IMR-90 (cell line): ENCODE results near the gene EPHB6.

Source experiments
- BHLHE40 ChIP-seq: fragments of 150-350 bp; IDR thresholded peaks from 2 replicates; pipeline ENCODE4 v1.6.1; 2016; ENCODE audit warnings: mild to moderate bottlenecking, low read depth, low read length
- MAFK ChIP-seq: IDR thresholded peaks from 2 replicates; pipeline ENCODE4 v1.6.1; 2012; ENCODE audit warnings: low read depth, low read length, improper control_type of control experiment
- MAZ ChIP-seq: IDR thresholded peaks from 2 replicates; pipeline ENCODE4 v1.6.1; 2012; ENCODE audit warnings: low read depth, mild to moderate bottlenecking, low read length, improper control_type of control experiment, moderate library complexity, borderline replicate concordance
- MXI1 ChIP-seq: IDR thresholded peaks from 2 replicates; pipeline ENCODE4 v1.6.1; 2012; ENCODE audit warnings: low read depth, mild to moderate bottlenecking, low read length, moderate library complexity, borderline replicate concordance
- POLR2A ChIP-seq: IDR thresholded peaks from 2 replicates; pipeline ENCODE4 v1.6.1; 2012; ENCODE audit warnings: mild to moderate bottlenecking, low read depth, low read length
- TF ChIP-seq, protein P1 (sequence below): conservative IDR thresholded peaks from 2 replicates; pipeline ENCODE4 v1.5.1; 2012; ENCODE audit warnings: mild to moderate bottlenecking, low read depth, low read length, improper control_type of control experiment

- no peak for TF ChIP-seq BHLHE40
- no peak for TF ChIP-seq MAFK
- no peak for TF ChIP-seq POLR2A
- TF ChIP-seq, protein P1, sequence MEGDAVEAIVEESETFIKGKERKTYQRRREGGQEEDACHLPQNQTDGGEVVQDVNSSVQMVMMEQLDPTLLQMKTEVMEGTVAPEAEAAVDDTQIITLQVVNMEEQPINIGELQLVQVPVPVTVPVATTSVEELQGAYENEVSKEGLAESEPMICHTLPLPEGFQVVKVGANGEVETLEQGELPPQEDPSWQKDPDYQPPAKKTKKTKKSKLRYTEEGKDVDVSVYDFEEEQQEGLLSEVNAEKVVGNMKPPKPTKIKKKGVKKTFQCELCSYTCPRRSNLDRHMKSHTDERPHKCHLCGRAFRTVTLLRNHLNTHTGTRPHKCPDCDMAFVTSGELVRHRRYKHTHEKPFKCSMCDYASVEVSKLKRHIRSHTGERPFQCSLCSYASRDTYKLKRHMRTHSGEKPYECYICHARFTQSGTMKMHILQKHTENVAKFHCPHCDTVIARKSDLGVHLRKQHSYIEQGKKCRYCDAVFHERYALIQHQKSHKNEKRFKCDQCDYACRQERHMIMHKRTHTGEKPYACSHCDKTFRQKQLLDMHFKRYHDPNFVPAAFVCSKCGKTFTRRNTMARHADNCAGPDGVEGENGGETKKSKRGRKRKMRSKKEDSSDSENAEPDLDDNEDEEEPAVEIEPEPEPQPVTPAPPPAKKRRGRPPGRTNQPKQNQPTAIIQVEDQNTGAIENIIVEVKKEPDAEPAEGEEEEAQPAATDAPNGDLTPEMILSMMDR, result no peak
- no peak for TF ChIP-seq MAZ
- no peak for TF ChIP-seq MXI1
Measured at GRCh38 chr7:142855756-142856564, 1.1 kb downstream of the EPHB6 start.
